Brain microvascular endothelial cell (primary cell): ENCODE measurements around the gene MYL1.
A peak's percentile ranks its signal among the peaks of the same experiment; 100 is the strongest.

Source experiments
- DNase-seq: peaks from one replicate; pipeline ENCODE4 v3.0.0-alpha.2; 2020
- H3K27ac ChIP-seq: fragments of 250-450 bp; sonication (Bioruptor Pico); 2 replicates; pipeline ENCODE4 v1.5.1; 2020; ENCODE audit warnings: mild to moderate bottlenecking, moderate library complexity
- H3K27me3 ChIP-seq: fragments of 250-450 bp; sonication (Bioruptor Pico); replicated peaks from 2 replicates; pipeline ENCODE4 v1.5.1; 2020; ENCODE audit warnings: mild to moderate bottlenecking
- H3K36me3 ChIP-seq: fragments of 250-450 bp; sonication (Bioruptor Pico); replicated peaks from 2 replicates; pipeline ENCODE4 v1.5.1; 2020; ENCODE audit warnings: mild to moderate bottlenecking
- H3K4me3 ChIP-seq: 2 replicates; pipeline ENCODE4 v1.5.1; 2011; ENCODE audit warnings: low read depth, mild to moderate bottlenecking, control low read depth, low read length, moderate library complexity
- in situ Hi-C: cut with HindIII; loops from 2 replicates; pipeline ENCODE4 v1.10.0; 2017; ENCODE audit warnings: low sequenced_read_pairs, low pct_ligation_motif_present
- TF ChIP-seq, protein P1 (sequence below): IDR thresholded peaks from 2 replicates; pipeline ENCODE4 v1.5.1; 2011; ENCODE audit warnings: low read depth, mild to moderate bottlenecking, moderate library complexity, low read length, control low read depth, inconsistent platforms; ENCODE audit errors: missing control alignments

The MYL1 gene

GRCh38 chr2:210315015-210315788 is at the start of gene MYL1:
Gene MYL1 (minus strand): TSS chr2:210315174. CDS start chr2:210315042, 132 bp downstream.
- TF ChIP-seq, protein P1, sequence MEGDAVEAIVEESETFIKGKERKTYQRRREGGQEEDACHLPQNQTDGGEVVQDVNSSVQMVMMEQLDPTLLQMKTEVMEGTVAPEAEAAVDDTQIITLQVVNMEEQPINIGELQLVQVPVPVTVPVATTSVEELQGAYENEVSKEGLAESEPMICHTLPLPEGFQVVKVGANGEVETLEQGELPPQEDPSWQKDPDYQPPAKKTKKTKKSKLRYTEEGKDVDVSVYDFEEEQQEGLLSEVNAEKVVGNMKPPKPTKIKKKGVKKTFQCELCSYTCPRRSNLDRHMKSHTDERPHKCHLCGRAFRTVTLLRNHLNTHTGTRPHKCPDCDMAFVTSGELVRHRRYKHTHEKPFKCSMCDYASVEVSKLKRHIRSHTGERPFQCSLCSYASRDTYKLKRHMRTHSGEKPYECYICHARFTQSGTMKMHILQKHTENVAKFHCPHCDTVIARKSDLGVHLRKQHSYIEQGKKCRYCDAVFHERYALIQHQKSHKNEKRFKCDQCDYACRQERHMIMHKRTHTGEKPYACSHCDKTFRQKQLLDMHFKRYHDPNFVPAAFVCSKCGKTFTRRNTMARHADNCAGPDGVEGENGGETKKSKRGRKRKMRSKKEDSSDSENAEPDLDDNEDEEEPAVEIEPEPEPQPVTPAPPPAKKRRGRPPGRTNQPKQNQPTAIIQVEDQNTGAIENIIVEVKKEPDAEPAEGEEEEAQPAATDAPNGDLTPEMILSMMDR, result no peak
- Histone ChIP-seq H3K27ac (no peak within 1 kb of the TSS), H3K4me3 (no peak within 1 kb of the TSS), H3K27me3 (no peaks in the 10 kb centered on the region), H3K36me3 (no peaks in the 10 kb centered on the region)
- in situ Hi-C loops, result no loop called here
- DNase-seq, result no peak

- DNase-seq, result no peak
- Histone ChIP-seq H3K36me3 (no peaks in the 10 kb centered on the region), H3K4me3 (no peak overlapping the region), H3K27me3 (no peaks in the 10 kb centered on the region), H3K27ac (no peak overlapping the region)
- in situ Hi-C loops, result no loop called here
- TF ChIP-seq, protein P1, result no peak
Measured at GRCh38 chr2:210363876-210364275, 48.9 kb upstream of the MYL1 start.

DNA sequence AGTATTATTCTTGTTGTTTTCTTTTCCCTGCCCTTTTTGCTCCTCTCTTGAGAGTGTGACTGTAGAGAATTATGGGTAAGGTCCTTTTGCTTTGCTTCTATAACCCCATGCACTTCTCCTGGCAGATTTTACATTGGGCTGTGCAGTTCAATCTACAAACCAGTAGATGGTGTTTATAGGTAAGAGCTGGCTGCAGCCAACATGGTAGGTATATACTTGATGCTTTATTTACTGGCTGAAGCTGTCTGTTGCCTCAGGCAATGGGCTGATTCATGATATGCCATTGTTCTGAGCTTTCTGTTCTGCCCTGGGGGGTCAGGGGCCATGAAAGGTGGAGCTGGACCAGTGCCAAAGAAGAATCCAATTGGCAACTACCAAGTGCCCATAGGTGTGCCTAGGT is 48.3 kb upstream of the MYL1 start:
- TF ChIP-seq, protein P1, result peak; percentile 20
- H3K27me3 ChIP-seq, result no peaks in the 10 kb centered on the region
- peak; percentile 4 for DNase-seq
- H3K36me3 ChIP-seq, result no peaks in the 10 kb centered on the region
- no peak overlapping the region for H3K4me3 ChIP-seq
- no peak overlapping the region for H3K27ac ChIP-seq
- in situ Hi-C loops, result no loop called here

GRCh38 chr2:210360412-210360811 is 45.4 kb upstream of the MYL1 start:
- TF ChIP-seq, protein P1, result no peak
- DNase-seq, result no peak
- H3K27ac ChIP-seq, result no peak overlapping the region
- in situ Hi-C loops, result no loop called here
- no peak overlapping the region for H3K4me3 ChIP-seq
- H3K27me3 ChIP-seq, result no peaks in the 10 kb centered on the region
- no peaks in the 10 kb centered on the region for H3K36me3 ChIP-seq

DNA sequence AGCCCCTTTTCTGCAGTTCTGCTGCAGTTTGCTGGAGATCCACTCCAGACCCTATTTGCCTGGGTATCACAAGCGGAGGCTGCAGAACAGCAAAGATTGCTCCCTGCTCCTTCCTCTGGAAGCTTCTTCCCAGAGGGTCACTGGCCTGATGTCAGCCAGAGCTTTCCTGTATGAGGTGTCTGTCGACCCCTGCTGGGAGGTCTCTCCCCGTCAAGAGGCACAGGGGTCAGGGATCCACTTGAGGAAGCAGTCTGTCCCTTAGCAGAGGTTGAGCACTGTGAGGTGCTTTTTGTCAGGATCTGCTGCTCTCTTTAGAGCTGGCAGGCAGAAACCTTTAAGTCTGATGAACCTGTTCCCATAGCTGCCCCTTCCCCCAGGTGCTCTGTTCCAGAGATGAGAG is 42.0 kb upstream of the MYL1 start:
- H3K36me3 ChIP-seq, result no peaks in the 10 kb centered on the region
- H3K27me3 ChIP-seq, result no peaks in the 10 kb centered on the region
- TF ChIP-seq, protein P1, result no peak
- H3K4me3 ChIP-seq, result no peak overlapping the region
- no peak overlapping the region for H3K27ac ChIP-seq
- no peak for DNase-seq
- in situ Hi-C loops, result no loop called here

GRCh38 chr2:210337159-210337558 is 22.2 kb upstream of the MYL1 start:
- in situ Hi-C loops, result no loop called here
- no peaks in the 10 kb centered on the region for H3K27me3 ChIP-seq
- H3K27ac ChIP-seq, result no peak overlapping the region
- no peaks in the 10 kb centered on the region for H3K36me3 ChIP-seq
- no peak overlapping the region for H3K4me3 ChIP-seq
- no peak for DNase-seq
- TF ChIP-seq, protein P1, result no peak
